OCI-LY3 (cell line): ENCODE measurements around the gene SGSM2.

Experiments
- H2AFZ ChIP-seq: fragments of 200-600, 300-600 bp; shearing (Covaris generic); 2 replicates; pipeline ENCODE4 v1.6.0; 2014; ENCODE audit warnings: antibody characterized with exemption, low read depth, low read length
- H3K27ac ChIP-seq: fragments of 200-600, 300-600 bp; sonication (generic); 2 replicates; pipeline ENCODE4 v1.5.1; 2014; ENCODE audit warnings: mild to moderate bottlenecking, low read length, moderate library complexity, mixed read lengths
- H3K27me3 ChIP-seq: fragments of 200-600, 300-600 bp; sonication (generic); 2 replicates; pipeline ENCODE4 v1.6.1; 2014; ENCODE audit warnings: low read depth, low read length, mixed read lengths
- H3K36me3 ChIP-seq: fragments of 200-600, 300-600 bp; sonication (generic); replicated peaks from 2 replicates; pipeline ENCODE3; 2014; ENCODE audit warnings: low read depth, low read length, mixed read lengths
- H3K4me1 ChIP-seq: fragments of 300-600, 200-600 bp; sonication (generic); 2 replicates; pipeline ENCODE4 v1.6.1; 2014; ENCODE audit warnings: low read length, mixed read lengths
- H3K4me2 ChIP-seq: fragments of 200-600, 300-600 bp; sonication (generic); 2 replicates; pipeline ENCODE4 v1.6.1; 2014; ENCODE audit warnings: low read length, mixed read lengths
- H3K4me3 ChIP-seq: fragments of 300-600, 200-600 bp; sonication (generic); 2 replicates; pipeline ENCODE4 v1.5.1; 2014; ENCODE audit warnings: antibody characterized with exemption, mild to moderate bottlenecking, low read length, moderate library complexity
- H3K79me2 ChIP-seq: fragments of 300-600, 200-600 bp; shearing (Covaris generic); 2 replicates; pipeline ENCODE4 v1.6.1; 2014; ENCODE audit warnings: mild to moderate bottlenecking, low read length, mixed read lengths
- H3K9ac ChIP-seq: fragments of 300-600, 200-600 bp; shearing (Covaris generic); 2 replicates; pipeline ENCODE4 v1.6.0; 2014; ENCODE audit warnings: mild to moderate bottlenecking, low read length, moderate library complexity
- H3K9me3 ChIP-seq: fragments of 200-600, 300-600 bp; shearing (Covaris generic); 2 replicates; pipeline ENCODE4 v1.6.1; 2014; ENCODE audit warnings: low read length, mixed read lengths; ENCODE audit not compliant: insufficient read depth
- H4K20me1 ChIP-seq: fragments of 200-600, 300-600 bp; sonication (generic); 2 replicates; pipeline ENCODE4 v1.6.1; 2016; ENCODE audit warnings: low read length, mixed read lengths; ENCODE audit not compliant: insufficient read depth
- CTCF ChIP-seq: fragments of 200-600, 300-600 bp; sonication (generic); IDR thresholded peaks from 2 replicates; pipeline ENCODE4 v1.5.1; 2014; ENCODE audit warnings: antibody characterized with exemption, low read length, low read depth
- EZH2phosphoT487 ChIP-seq: fragments of 200-600 bp; shearing (Covaris generic); IDR thresholded peaks from 2 replicates; pipeline ENCODE4 v1.6.1; 2018; ENCODE audit warnings: antibody characterized with exemption, mixed run types, low read depth

SGSM2 gene

DNA sequence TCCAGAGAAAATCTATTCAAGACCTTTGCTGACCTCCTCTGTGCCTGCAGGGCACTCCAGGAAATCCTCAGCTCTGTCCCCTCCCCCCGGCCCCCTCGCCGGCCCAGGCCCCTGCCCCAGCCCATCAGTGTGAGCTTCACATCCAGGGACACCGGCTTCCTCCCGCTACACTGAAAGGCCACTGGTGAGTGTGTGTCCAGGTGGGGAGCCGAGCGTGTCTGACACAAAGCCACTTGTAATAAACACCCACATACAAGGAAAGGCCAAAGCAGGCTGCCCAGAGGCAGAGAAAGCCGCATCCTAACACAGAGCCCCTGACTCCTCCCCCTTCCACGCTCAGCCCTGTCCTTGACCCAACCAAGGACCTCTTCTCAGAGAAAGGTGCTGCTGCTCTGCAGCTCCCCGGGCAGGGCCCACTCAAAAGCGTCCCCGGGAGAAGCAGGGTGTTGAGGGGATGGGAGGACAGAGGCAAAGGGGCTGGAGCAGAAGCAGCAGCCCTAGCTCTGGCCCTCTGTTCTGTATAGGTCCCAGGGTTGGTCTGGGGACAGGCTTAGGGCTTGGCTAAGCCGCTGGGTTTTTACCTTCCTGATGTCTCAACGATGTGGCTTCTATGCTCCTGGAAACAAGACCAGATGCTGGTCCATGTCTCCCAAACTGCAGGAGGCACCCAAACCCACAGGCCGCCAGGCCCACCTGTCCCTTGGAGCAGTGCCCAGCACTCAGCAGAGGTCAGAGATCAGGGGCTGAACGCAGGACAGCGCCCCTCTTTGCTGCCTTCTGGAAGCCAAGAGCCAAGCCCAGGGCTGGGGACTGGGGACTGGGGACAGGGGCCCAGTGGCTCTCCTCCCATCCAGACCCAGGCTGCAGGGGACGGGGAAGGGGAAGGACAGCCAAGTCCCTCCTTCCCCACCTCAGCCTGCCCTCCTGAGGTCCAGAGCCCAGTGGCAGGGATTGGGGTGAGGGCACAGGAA is 48.2 kb downstream of the SGSM2 start:
- Histone ChIP-seq H3K4me1 (no peaks in the 10 kb centered on the region), H3K4me2 (no peak overlapping the region), H4K20me1 (no peaks in the 10 kb centered on the region), H3K4me3 (no peak overlapping the region), H3K36me3 (no peaks in the 10 kb centered on the region), H3K9ac (no peak overlapping the region), H3K27me3 (no peaks in the 10 kb centered on the region), H3K79me2 (no peaks in the 10 kb centered on the region), H3K27ac (no peak overlapping the region), H2AFZ (no peak overlapping the region), H3K9me3 (no peaks in the 10 kb centered on the region)
- TF ChIP-seq EZH2phosphoT487, result no peak
- TF ChIP-seq CTCF, result no peak

- Histone ChIP-seq H3K9me3 (no peaks in the 10 kb centered on the region), H3K27ac (no peak overlapping the region), H3K4me3 (no peak overlapping the region), H3K4me1 (peaks cover 4% of the 10 kb centered on the region), H3K4me2 (no peak overlapping the region), H3K27me3 (no peaks in the 10 kb centered on the region), H4K20me1 (no peaks in the 10 kb centered on the region), H3K79me2 (peaks cover 6% of the 10 kb centered on the region), H2AFZ (no peak overlapping the region), H3K36me3 (no peaks in the 10 kb centered on the region), H3K9ac (no peak overlapping the region)
- TF ChIP-seq CTCF (no peak), EZH2phosphoT487 (no peak)
These were observed 49.2 kb downstream of the SGSM2 start for GRCh38 chr17:2386400-2387085.

DNA sequence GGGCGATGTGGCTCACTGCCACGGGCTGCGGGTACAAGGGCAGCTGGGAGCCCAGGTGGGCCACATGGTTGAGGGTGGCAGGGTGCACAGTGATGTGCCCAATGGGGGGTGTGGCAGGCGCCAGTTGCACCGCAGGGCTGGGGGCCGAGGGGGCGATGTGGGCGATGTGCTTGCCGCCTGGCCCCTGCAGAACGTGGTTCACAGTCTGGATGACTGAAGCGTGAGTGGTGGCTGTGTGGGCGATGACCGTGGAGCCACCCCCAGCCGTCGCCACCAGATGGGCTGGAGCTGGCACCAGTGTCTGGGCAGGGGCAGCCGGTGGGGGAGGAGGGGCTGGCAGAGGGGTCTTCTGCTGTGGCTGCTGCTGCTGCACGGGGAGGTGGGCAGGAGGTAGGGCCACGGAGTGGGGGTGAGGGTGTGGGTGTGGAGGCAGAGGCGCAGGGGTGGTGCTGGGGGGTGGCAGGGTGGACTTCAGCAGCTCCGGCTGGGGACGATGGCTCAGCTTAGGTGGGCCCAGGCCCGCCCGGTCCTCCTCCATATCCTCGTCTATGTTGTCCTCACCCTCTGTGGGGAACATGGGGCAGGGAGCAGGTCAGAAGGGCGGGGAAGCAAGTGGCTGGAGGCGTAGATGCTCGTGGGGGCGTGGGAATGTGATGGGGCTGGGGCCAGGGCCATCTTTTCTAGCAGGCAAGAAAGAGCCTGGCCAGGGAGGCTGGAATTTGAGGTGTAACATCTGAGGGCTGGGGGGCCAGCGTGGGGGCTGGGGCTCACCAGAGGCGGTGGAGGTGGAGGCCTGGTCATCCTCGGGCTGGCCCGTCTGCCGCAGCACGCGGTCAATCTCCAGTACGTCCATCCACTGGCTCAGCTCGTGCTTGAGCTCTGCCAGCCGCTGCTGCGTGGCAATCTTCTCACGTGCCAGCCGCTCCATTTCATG is 50.1 kb downstream of the SGSM2 start:
- Histone ChIP-seq H2AFZ (no peak overlapping the region), H3K9me3 (no peaks in the 10 kb centered on the region), H3K4me1 (peaks cover 8% of the 10 kb centered on the region), H3K9ac (no peak overlapping the region), H3K79me2 (peaks cover 11% of the 10 kb centered on the region), H3K27ac (no peak overlapping the region), H4K20me1 (no peaks in the 10 kb centered on the region), H3K4me2 (no peak overlapping the region), H3K36me3 (no peaks in the 10 kb centered on the region), H3K27me3 (no peaks in the 10 kb centered on the region), H3K4me3 (no peak overlapping the region)
- TF ChIP-seq EZH2phosphoT487, result no peak

- no peaks in the 10 kb centered on the region for H3K9me3 ChIP-seq
- no peak overlapping the region for H3K9ac ChIP-seq
- peaks cover 8% of the 10 kb centered on the region for H3K4me1 ChIP-seq
- no peaks in the 10 kb centered on the region for H3K27me3 ChIP-seq
- H2AFZ ChIP-seq, result no peak overlapping the region
- H3K4me3 ChIP-seq, result no peak overlapping the region
- H3K79me2 ChIP-seq, result peaks cover 11% of the 10 kb centered on the region
- H3K4me2 ChIP-seq, result no peak overlapping the region
- TF ChIP-seq EZH2phosphoT487 (no peak), CTCF (no peak)
- no peaks in the 10 kb centered on the region for H4K20me1 ChIP-seq
- H3K36me3 ChIP-seq, result no peaks in the 10 kb centered on the region
- H3K27ac ChIP-seq, result no peak overlapping the region
These were observed 50.9 kb downstream of the SGSM2 start for GRCh38 chr17:2388020-2388682.
